GM21576 (cell line): ENCODE measurements around the gene UBQLN2.
"Not testable (repeated sequence)": the region's sequence is repeated elsewhere in the genome, so short reads cannot be mapped to it uniquely, and the experiment has no call there.

ENCODE experiments used
- ATAC-seq: cut with Tn5 transposase; IDR thresholded peaks from one replicate; pipeline ENCODE4 v1.9.1; 2021; ENCODE audit warnings: mild to moderate bottlenecking, moderate library complexity; ENCODE audit not compliant: unreplicated experiment

UBQLN2 gene

GRCh38 chrX:56563231-56564161 is at the start of gene UBQLN2:
TSS of gene UBQLN2 (plus strand) at chrX:56563627. CDS start at chrX:56563874, 247 bp downstream.
- peak; percentile 72 for ATAC-seq

GRCh38 chrX:56519642-56520041 is 43.8 kb upstream of the UBQLN2 start:
- ATAC-seq, result no peak

- not testable (repeated sequence) for ATAC-seq
Observed at GRCh38 chrX:56529482-56530007, 33.9 kb upstream of the UBQLN2 start.

GRCh38 chrX:56530011-56530410 is 33.4 kb upstream of the UBQLN2 start:
- ATAC-seq, result no peak

- no peak for ATAC-seq
Observed at GRCh38 chrX:56550667-56551066, 12.8 kb upstream of the UBQLN2 start.

- no peak for ATAC-seq
Observed at GRCh38 chrX:56554870-56555269, 8.6 kb upstream of the UBQLN2 start.

GRCh38 chrX:56557376-56557929 is 6.0 kb upstream of the UBQLN2 start:
- no peak for ATAC-seq

- peak; percentile 9 for ATAC-seq
Observed at GRCh38 chrX:56564164-56564885, 898 bp downstream of the UBQLN2 start.

GRCh38 chrX:56564921-56565840 is 1.8 kb downstream of the UBQLN2 start:
- no peak for ATAC-seq

- no peak for ATAC-seq
Observed at GRCh38 chrX:56569378-56570057, 6.1 kb downstream of the UBQLN2 start.

GRCh38 chrX:56572975-56573374 is 9.5 kb downstream of the UBQLN2 start:
- no peak for ATAC-seq

GRCh38 chrX:56574861-56575260 is 11.4 kb downstream of the UBQLN2 start:
- no peak for ATAC-seq

GRCh38 chrX:56576721-56577120 is 13.3 kb downstream of the UBQLN2 start:
- ATAC-seq, result no peak

- ATAC-seq, result no peak
Observed at GRCh38 chrX:56588397-56589188, 25.2 kb downstream of the UBQLN2 start.

- not testable (repeated sequence) for ATAC-seq
Observed at GRCh38 chrX:56591830-56592229, 28.4 kb downstream of the UBQLN2 start.

GRCh38 chrX:56600141-56600540 is 36.7 kb downstream of the UBQLN2 start:
- no peak for ATAC-seq

GRCh38 chrX:56600987-56601386 is 37.6 kb downstream of the UBQLN2 start:
- ATAC-seq, result no peak

GRCh38 chrX:56615282-56615681 is 51.9 kb downstream of the UBQLN2 start:
- no peak for ATAC-seq
